ENCODE measurements around the gene TBC1D28. TPM values are rescaled to one million over a fixed set of nuclear protein-coding genes. Genes with fewer than 3 reads are reported as not detected.

The TBC1D28 gene
- total RNA-seq, 1 donor from 2014 or later = not detected

Other genes starting within 250 kb of the TBC1D28 start
- 0.34 and 0.91 TPM in 2 replicates for gene LGALS9C, start 167.6 kb downstream of the TBC1D28 start, total RNA-seq
- 5.7 and 6.3 TPM in 2 replicates for gene FOXO3B, start 37.9 kb upstream of the TBC1D28 start, total RNA-seq
- gene FBXW10, start 99.7 kb upstream of the TBC1D28 start, total RNA-seq = not detected in 2 replicates
- gene TVP23B, start 136.8 kb upstream of the TBC1D28 start, total RNA-seq = 31.4 and 37.5 TPM in 2 replicates
- gene PRPSAP2, start 213.7 kb upstream of the TBC1D28 start, total RNA-seq = 70.6 and 76.4 TPM in 2 replicates

Data from activated T-helper 2 cell treated with anti-CD3 and anti-CD28 coated beads, Interferon-gamma antibody, Interleukin-2, Interleukin-4, amounts not matched to agents 10 μg/mL and 5 μg/mL and 100 μg/mL, durations not matched to agents 14 hours and 24 hours and 36 hours (primary cell).